Neutrophil (primary cell): ENCODE data around the gene MEGF6.

Experiments
- H3K27ac ChIP-seq: fragments of 200-600 bp; sonication (generic); 2 replicates; pipeline ENCODE4 v1.5.1; 2016; ENCODE audit warnings: mild to moderate bottlenecking, moderate library complexity
- H3K27me3 ChIP-seq: fragments of 200-600 bp; sonication (generic); 2 replicates; pipeline ENCODE4 v1.6.0; 2016; ENCODE audit warnings: mild to moderate bottlenecking
- H3K36me3 ChIP-seq: fragments of 200-600 bp; sonication (generic); 2 replicates; pipeline ENCODE4 v1.5.1; 2017
- H3K4me1 ChIP-seq, 2 experiments: fragments of 200-600 bp in 1 of 2; sonication (generic) in 1 of 2; 1 replicate in 1 of 2; 2 replicates in 1 of 2; pipeline versions ENCODE4 v1.5.1 to v1.6.1; 2013 to 2016; ENCODE audit warnings: low read depth in 1 of 2, low read length in 1 of 2, mild to moderate bottlenecking in 1 of 2, moderate library complexity in 1 of 2; ENCODE audit not compliant: control insufficient read depth in 1 of 2, insufficient read depth in 1 of 2
- H3K4me3 ChIP-seq, 2 experiments: fragments of 200-600 bp in 1 of 2; sonication (generic) in 1 of 2; 1 replicate in 1 of 2; 2 replicates in 1 of 2; pipeline ENCODE4 v1.5.1; 2013 to 2016; ENCODE audit warnings: low read depth in 1 of 2, low read length in 1 of 2, mild to moderate bottlenecking in 1 of 2, moderate library complexity in 1 of 2
- H3K9me3 ChIP-seq: fragments of 200-600 bp; sonication (generic); 2 replicates; pipeline ENCODE4 v1.5.1; 2016
- CTCF ChIP-seq: fragments of 200-600 bp; sonication (generic); IDR thresholded peaks from 2 replicates; pipeline ENCODE4 v1.5.1; 2016; ENCODE audit warnings: antibody characterized with exemption

The MEGF6 gene

GRCh38 chr1:3552176-3552575 lies 59.1 kb downstream of the MEGF6 start:
- Histone ChIP-seq H3K9me3 (no peaks in the 10 kb centered on the region), H3K27ac (no peak overlapping the region), H3K27me3 (no peaks in the 10 kb centered on the region), H3K4me1 (no peaks in the 10 kb centered on the region), H3K4me3 (no peak overlapping the region), H3K36me3 (no peaks in the 10 kb centered on the region)
- TF ChIP-seq CTCF = no peak

DNA sequence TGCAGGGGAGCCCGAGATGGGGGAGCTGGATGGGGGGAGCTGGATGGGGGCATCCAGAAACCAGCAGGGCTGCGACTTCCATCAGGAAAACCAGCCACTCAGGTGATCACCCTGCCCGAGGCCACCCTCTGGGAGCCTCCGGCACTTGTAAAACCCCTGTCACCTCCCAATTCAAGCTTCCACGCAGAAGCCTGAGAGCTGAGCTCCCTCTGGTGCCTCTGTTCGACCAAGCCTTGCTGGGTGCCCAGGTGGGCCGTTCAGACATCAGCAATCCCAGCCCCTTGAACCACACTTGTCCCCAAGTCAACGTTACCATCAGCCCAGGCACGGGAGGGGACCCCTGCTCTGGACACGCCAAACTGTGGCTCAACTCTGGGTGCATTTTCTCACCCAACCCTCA lies 59.6 kb downstream of the MEGF6 start:
- no peak for TF ChIP-seq CTCF
- no peaks in the 10 kb centered on the region for H3K36me3 ChIP-seq
- H3K4me3 ChIP-seq = no peak overlapping the region
- H3K27ac ChIP-seq = no peak overlapping the region
- no peaks in the 10 kb centered on the region for H3K27me3 ChIP-seq
- H3K4me1 ChIP-seq = no peaks in the 10 kb centered on the region
- no peaks in the 10 kb centered on the region for H3K9me3 ChIP-seq

- Histone ChIP-seq H3K36me3 (no peaks in the 10 kb centered on the region), H3K4me1 (no peaks in the 10 kb centered on the region), H3K27me3 (no peaks in the 10 kb centered on the region), H3K27ac (no peak overlapping the region), H3K9me3 (no peaks in the 10 kb centered on the region), H3K4me3 (no peak overlapping the region)
- no peak for TF ChIP-seq CTCF
These were observed 60.0 kb downstream of the MEGF6 start for GRCh38 chr1:3551290-3551678.

- TF ChIP-seq CTCF = no peak
- no peaks in the 10 kb centered on the region for H3K36me3 ChIP-seq
- no peaks in the 10 kb centered on the region for H3K27me3 ChIP-seq
- H3K4me1 ChIP-seq = no peaks in the 10 kb centered on the region
- no peak overlapping the region for H3K4me3 ChIP-seq
- no peaks in the 10 kb centered on the region for H3K9me3 ChIP-seq
- H3K27ac ChIP-seq = no peak overlapping the region
These were observed 60.6 kb downstream of the MEGF6 start for GRCh38 chr1:3550511-3551289.

GRCh38 chr1:3548895-3549294 lies 62.4 kb downstream of the MEGF6 start:
- Histone ChIP-seq H3K9me3 (no peaks in the 10 kb centered on the region), H3K4me3 (no peak overlapping the region), H3K36me3 (no peaks in the 10 kb centered on the region), H3K4me1 (no peaks in the 10 kb centered on the region), H3K27me3 (no peaks in the 10 kb centered on the region), H3K27ac (no peak overlapping the region)
- TF ChIP-seq CTCF = no peak
